Spleen (tissue), 11 donors: ENCODE results near the gene PIK3R3. TPM values are rescaled to one million over a fixed set of nuclear protein-coding genes. Genes with fewer than 3 reads are reported as not detected.

Experiments
- DNase-seq: peaks from one replicate; pipeline ENCODE4 v3.0.0-alpha.2; 2020
- H3K27ac ChIP-seq, 8 donors: fragments of 200-600 bp; sonication (generic) in 7 of 8; 1 replicate in 4 of 8; 2 replicates in 4 of 8; pipeline versions ENCODE4 v1.5.0 to v1.8.0; 2016 to 2021; ENCODE audit warnings: inconsistent platforms in 4 of 8, mild to moderate bottlenecking in 4 of 8, moderate library complexity in 1 of 8
- H3K27me3 ChIP-seq, 7 donors: fragments of 200-600 bp; sonication (generic) in 6 of 7; replicated peaks in 1 of 7; 1 replicate in 4 of 7; 2 replicates in 3 of 7; pipeline versions ENCODE4 v1.5.0 to v1.8.0; 2016 to 2021; ENCODE audit warnings: inconsistent platforms in 3 of 7, mild to moderate bottlenecking in 1 of 7
- H3K36me3 ChIP-seq, 6 donors: fragments of 200-600 bp; sonication (generic) in 5 of 6; 1 replicate in 4 of 6; 2 replicates in 2 of 6; pipeline versions ENCODE4 v1.5.0 to v1.8.0; 2016 to 2021; ENCODE audit warnings: inconsistent platforms in 2 of 6
- H3K4me1 ChIP-seq, 6 donors: fragments of 200-600 bp; sonication (generic) in 5 of 6; 1 replicate in 3 of 6; 2 replicates in 3 of 6; pipeline versions ENCODE4 v1.5.0 to v1.8.0; 2016 to 2021; ENCODE audit warnings: inconsistent platforms in 3 of 6
- H3K4me3 ChIP-seq, 8 donors: fragments of 200-600 bp; sonication (generic) in 7 of 8; 1 replicate in 4 of 8; 2 replicates in 4 of 8; pipeline versions ENCODE4 v1.5.0 to v1.8.0; 2016 to 2021; ENCODE audit warnings: inconsistent platforms in 4 of 8, mild to moderate bottlenecking in 4 of 8, moderate library complexity in 2 of 8
- H3K9me3 ChIP-seq, 8 donors: fragments of 200-600 bp; sonication (generic) in 7 of 8; 1 replicate in 4 of 8; 2 replicates in 4 of 8; pipeline versions ENCODE4 v1.5.0 to v1.8.0; 2016 to 2021; ENCODE audit warnings: inconsistent platforms in 4 of 8
- POLR2A ChIP-seq, 3 donors: fragments of 450-650 bp; IDR thresholded peaks; one replicate each; pipeline ENCODE4 v1.5.1; 2017; ENCODE audit warnings: antibody characterized with exemption in 3 of 3, mild to moderate bottlenecking in 1 of 3
- POLR2AphosphoS5 ChIP-seq, 3 donors: sonication (generic); formaldehyde crosslinking; IDR thresholded peaks; one replicate each; pipeline ENCODE4 v1.5.1; 2017; ENCODE audit warnings: antibody characterized with exemption in 3 of 3
- WGBS, 5 donors: extraction: QIAGEN DNeasy Blood & Tissue Kit in 3 of 5; methylation state at CpG; one replicate each; pipeline versions ENCODE4 v1.1.5 to v1.1.7; 2013 to 2018; 5-methylcytosine and 5-hydroxymethylcytosine counted together
- intact Hi-C: fragments of 100-400 bp; cut with DNase I; formaldehyde crosslinking; loops from one replicate; pipeline ENCODE4 v1.15.0; 2023; ENCODE audit warnings: low total_unique reads
- polyA plus RNA-seq, 3 donors: library from polyadenylated mRNA; stranded (reverse); fragments of 200-250 nt; gene quantifications; one replicate each; pipeline ENCODE4 v1.2.1, GENCODE V29; 2013
- total RNA-seq, 7 donors: library from RNA; depleted of rRNA in 3 of 7; stranded (reverse); fragments of >200 nt in 3 of 7; fragmentation: NEBNext Ultra II Directional in 4 of 7; extraction: Animal tissue kit (Norgen Biotek cat#: 25700) in 4 of 7; gene quantifications; one replicate each; pipeline versions ENCODE4 v1.1.0 to v1.2.1, GENCODE V29; 2016 to 2021
- TF ChIP-seq, protein P1 (sequence below), 11 experiments: fragments of 200-600 bp in 7 of 11; fragments of 450-650 bp in 4 of 11; sonication (generic) in 4 of 11; IDR thresholded peaks in 8 of 11; conservative IDR thresholded peaks in 3 of 11; 1 replicate in 7 of 11; 2 replicates in 4 of 11; pipeline versions ENCODE4 v1.4.0 to v1.8.0; 2016 to 2021; ENCODE audit warnings: antibody characterized with exemption in 11 of 11, inconsistent platforms in 4 of 11, mild to moderate bottlenecking in 1 of 11
- donor health status: healthy with polysubstance abuse.
- donor health status: DM: no; HTN: no; CAD: no; lungs with moderate emphysema.
- donor health status: DM: no; HTN: no; CAD: no.
- donor health status: Bipolar disorder and iron deficiency.
- donor health status: healthy.
- donor health status: DM: no; HTN: no; CAD: no.
- donor health status: DM: yes; HTN: yes; CAD: no.

Gene PIK3R3
- total and polyA plus RNA-seq, 10 donors: 3.1 to 45.9 (median 23.9) TPM

DNA sequence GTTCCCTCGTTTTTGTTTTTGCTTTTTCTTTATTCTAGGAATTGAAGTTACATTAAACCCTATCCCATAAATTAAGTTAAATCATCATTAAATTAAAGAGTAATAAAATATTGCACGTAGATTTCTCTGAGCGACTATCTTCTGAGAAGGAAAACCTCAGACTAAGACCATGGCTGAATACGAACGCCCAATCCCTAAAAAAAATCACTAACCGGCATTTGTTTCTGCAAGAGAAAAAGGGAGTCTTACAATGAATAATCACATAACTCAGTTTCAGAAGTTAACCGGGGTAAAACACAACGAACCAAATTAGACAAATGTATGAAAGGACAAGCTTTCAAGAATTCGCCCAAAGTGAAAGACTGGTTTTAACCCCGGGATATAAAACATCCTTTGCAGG, 1.3 kb downstream of the PIK3R3 start:
- TF ChIP-seq POLR2A (IDR thresholded peaks at IDR 0.05) (no peak), POLR2AphosphoS5 (IDR thresholded peaks at IDR 0.05) (no peak)
- TF ChIP-seq, protein P1, sequence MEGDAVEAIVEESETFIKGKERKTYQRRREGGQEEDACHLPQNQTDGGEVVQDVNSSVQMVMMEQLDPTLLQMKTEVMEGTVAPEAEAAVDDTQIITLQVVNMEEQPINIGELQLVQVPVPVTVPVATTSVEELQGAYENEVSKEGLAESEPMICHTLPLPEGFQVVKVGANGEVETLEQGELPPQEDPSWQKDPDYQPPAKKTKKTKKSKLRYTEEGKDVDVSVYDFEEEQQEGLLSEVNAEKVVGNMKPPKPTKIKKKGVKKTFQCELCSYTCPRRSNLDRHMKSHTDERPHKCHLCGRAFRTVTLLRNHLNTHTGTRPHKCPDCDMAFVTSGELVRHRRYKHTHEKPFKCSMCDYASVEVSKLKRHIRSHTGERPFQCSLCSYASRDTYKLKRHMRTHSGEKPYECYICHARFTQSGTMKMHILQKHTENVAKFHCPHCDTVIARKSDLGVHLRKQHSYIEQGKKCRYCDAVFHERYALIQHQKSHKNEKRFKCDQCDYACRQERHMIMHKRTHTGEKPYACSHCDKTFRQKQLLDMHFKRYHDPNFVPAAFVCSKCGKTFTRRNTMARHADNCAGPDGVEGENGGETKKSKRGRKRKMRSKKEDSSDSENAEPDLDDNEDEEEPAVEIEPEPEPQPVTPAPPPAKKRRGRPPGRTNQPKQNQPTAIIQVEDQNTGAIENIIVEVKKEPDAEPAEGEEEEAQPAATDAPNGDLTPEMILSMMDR (IDR thresholded peaks at IDR 0.05 in 8 of 11, conservative IDR thresholded peaks at IDR 0.05 in 3 of 11): no peak
- Histone ChIP-seq H3K4me3 (peak overlapping the region; percentile 61 to 79 (median 71)), H3K27ac (peak overlapping the region in 6 of 8 donors; percentile 89 to 93 (median 91)), H3K9me3 (no peaks in the 10 kb centered on the region), H3K27me3 (peaks cover 0 to 41% (median 0%) of the 10 kb centered on the region in 7 donors), H3K36me3 (no peaks in the 10 kb centered on the region), H3K4me1 (peaks cover 6 to 52% (median 28%) of the 10 kb centered on the region in 6 donors)
- WGBS, 5 donors: 4 to 8% (median 5%) methylated on average over 10 of the region's 10 CpGs
- DNase-seq: no peak
- intact Hi-C loops: no loop called here

DNA sequence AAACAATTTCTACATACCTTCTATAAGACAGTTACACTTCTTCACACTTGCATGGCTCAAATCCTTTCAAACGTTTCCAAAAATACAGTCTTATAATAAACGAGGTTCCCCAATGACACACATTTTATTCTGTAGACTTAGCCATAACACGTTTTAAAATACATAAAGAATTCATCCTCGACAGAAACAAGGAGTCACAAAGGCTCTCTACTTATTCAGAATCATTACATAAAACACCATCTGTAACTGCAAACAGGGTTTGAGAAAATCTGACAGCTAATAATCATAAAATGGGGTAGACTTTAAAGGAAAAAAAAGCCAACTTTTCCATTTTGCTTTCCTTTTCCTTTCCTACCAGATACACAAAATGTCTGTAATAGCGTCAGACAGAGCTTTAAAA, 1.8 kb downstream of the PIK3R3 start:
- TF ChIP-seq POLR2AphosphoS5 (IDR thresholded peaks at IDR 0.05) (no peak), POLR2A (IDR thresholded peaks at IDR 0.05) (no peak)
- TF ChIP-seq, protein P1 (IDR thresholded peaks at IDR 0.05 in 8 of 11, conservative IDR thresholded peaks at IDR 0.05 in 3 of 11): no peak
- Histone ChIP-seq H3K27me3 (peaks cover 0 to 41% (median 0%) of the 10 kb centered on the region in 7 donors), H3K36me3 (no peaks in the 10 kb centered on the region), H3K4me3 (peak overlapping the region; percentile 61 to 79 (median 71)), H3K9me3 (no peaks in the 10 kb centered on the region), H3K4me1 (peaks cover 6 to 52% (median 28%) of the 10 kb centered on the region in 6 donors), H3K27ac (peak overlapping the region in 6 of 8 donors; percentile 89 to 93 (median 91))
- intact Hi-C loops: no loop called here
- WGBS, 5 donors: 19 to 32% (median 20%) methylated on average over 5 of the region's 5 CpGs
- no peak for DNase-seq

DNA sequence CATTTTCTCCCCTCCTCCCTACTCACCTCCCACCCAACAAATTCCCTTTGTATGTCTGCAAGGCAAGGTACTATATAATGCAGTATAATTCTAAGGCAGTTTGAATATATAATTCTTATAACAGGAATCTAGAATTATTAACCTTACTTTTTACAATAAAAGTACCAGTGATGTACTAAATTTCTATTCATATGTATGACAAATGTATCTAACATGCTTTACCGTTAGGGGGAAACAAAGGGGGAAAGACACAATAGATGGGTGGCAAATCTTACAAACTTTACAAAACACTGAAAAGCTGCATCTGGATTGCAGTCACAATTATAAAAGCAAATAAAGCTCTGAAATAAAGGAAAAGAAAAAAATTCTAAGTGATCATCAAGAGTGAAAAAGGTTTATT, 2.3 kb downstream of the PIK3R3 start:
- no peaks in the 10 kb centered on the region for H3K36me3 ChIP-seq

DNA sequence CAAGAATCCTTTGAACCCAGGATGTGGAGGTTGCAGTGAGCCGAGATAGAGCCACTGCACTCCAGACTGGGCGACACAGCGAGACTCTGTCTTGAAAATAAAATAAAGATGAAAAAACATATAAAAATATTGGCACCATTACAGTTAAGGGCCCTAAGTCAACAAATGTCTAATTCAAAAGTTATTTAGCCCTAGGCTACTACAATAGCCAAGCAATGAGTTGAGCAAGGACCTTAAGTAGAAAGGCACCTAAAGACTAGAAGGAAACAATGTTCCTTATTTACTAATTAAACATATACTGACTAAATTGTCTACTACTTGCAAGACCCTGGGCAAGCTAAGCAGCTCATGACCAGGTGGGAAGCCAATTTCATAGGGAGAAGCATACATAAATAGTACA, 4.1 kb downstream of the PIK3R3 start:
- 81 to 95% (median 91%) methylated on average over 3 of the region's 3 CpGs for WGBS, 5 donors
- DNase-seq: no peak
- no peaks in the 10 kb centered on the region for H3K36me3 ChIP-seq
- peaks cover under 1 to 38% (median 19%) of the 10 kb centered on the region in 6 donors for H3K4me1 ChIP-seq
- TF ChIP-seq POLR2AphosphoS5 (IDR thresholded peaks at IDR 0.05) (no peak), POLR2A (IDR thresholded peaks at IDR 0.05) (no peak)
- TF ChIP-seq, protein P1 (IDR thresholded peaks at IDR 0.05 in 8 of 11, conservative IDR thresholded peaks at IDR 0.05 in 3 of 11): no peak
- peak overlapping the region in 2 of 8 donors; percentile 61 to 79 for H3K4me3 ChIP-seq
- intact Hi-C loops: loop anchor here (5.0 kb wide), 1 partner anchor 91 kb away; no protein-coding TSS in a partner anchor
- peaks cover 0 to 41% (median 0%) of the 10 kb centered on the region in 7 donors for H3K27me3 ChIP-seq
- no peaks in the 10 kb centered on the region for H3K9me3 ChIP-seq
- no peak overlapping the region for H3K27ac ChIP-seq

More for the DNA sequence above, 2.3 kb downstream of the PIK3R3 start:
- peak overlapping the region in 2 of 8 donors; percentile 91 to 92 for H3K27ac ChIP-seq
- peaks cover 0 to 41% (median 0%) of the 10 kb centered on the region in 7 donors for H3K27me3 ChIP-seq
- no peaks in the 10 kb centered on the region for H3K9me3 ChIP-seq
- no peak for DNase-seq
- intact Hi-C loops: no loop called here
- 52 to 74% (median 60%) methylated on average over 1 of the region's 1 CpG for WGBS, 5 donors
- peaks cover 6 to 52% (median 25%) of the 10 kb centered on the region in 6 donors for H3K4me1 ChIP-seq
- TF ChIP-seq POLR2A (IDR thresholded peaks at IDR 0.05): no peak
- TF ChIP-seq POLR2AphosphoS5 (IDR thresholded peaks at IDR 0.05): no peak
- TF ChIP-seq, protein P1 (IDR thresholded peaks at IDR 0.05 in 8 of 11, conservative IDR thresholded peaks at IDR 0.05 in 3 of 11): no peak
- peak overlapping the region; percentile 61 to 79 (median 71) for H3K4me3 ChIP-seq
